ENCODE results near the gene DCHS2. TPM values are rescaled to one million over a fixed set of nuclear protein-coding genes. Genes with fewer than 3 reads are reported as not detected.

DCHS2 gene
- total and polyA plus RNA-seq, 10 of the 15 experiments (the other 5 are each of a cell fraction or from before 2014, with no cell fraction given) = 0.01 to 0.31 (median 0.06) TPM; not detected in 3

DNA sequence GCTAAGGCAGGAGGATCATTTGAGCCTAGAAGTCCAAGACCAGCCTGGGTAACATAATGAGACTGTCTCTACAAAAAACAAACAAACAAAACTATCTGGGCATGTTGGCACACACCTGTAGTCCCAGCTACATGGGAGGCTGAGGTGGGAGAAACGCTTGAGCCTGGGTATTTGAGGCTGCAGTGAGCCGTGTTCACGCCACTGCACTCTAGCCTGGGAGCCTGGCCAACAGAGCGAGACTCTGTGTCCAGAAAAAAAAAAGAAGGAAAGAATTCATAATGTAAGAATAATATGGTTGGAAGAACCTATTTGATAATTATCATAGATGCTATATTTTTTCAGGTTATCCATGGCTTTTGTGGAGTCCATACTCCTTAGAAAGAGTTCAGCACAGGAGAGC lies 26.0 kb upstream of the DCHS2 start:
- TF ChIP-seq HCFC1 (IDR thresholded peaks at IDR 0.05; ENCODE audit: low read length) = no peak
- no peak for TF ChIP-seq HDGF (IDR thresholded peaks at IDR 0.05)
- TF ChIP-seq EGR1 (IDR thresholded peaks at IDR 0.05; ENCODE audit: borderline replicate concordance in 1 of 2, low read depth in 2 of 2, low read length in 2 of 2) = no peak
- TF ChIP-seq NFYA (IDR thresholded peaks at IDR 0.05; ENCODE audit: borderline replicate concordance, low read depth, low read length) = no peak
- no peak for TF ChIP-seq GATAD2B (conservative IDR thresholded peaks at IDR 0.05; ENCODE audit: low read depth)
- TF ChIP-seq NFXL1 (IDR thresholded peaks at IDR 0.05; ENCODE audit: borderline replicate concordance) = no peak
- no peak for TF ChIP-seq NRF1 (conservative IDR thresholded peaks at IDR 0.05; ENCODE audit: low read depth, low read length)
- no peak for TF ChIP-seq SIX5 (IDR thresholded peaks at IDR 0.05; ENCODE audit: low read depth, low read length, severe bottlenecking)
- TF ChIP-seq KAT2A (conservative IDR thresholded peaks at IDR 0.05; ENCODE audit: control insufficient read depth, low read depth, low read length) = no peak
- in situ Hi-C loops (cut with MboI) (no loop called here), intact Hi-C loops (cut with micrococcal nuclease; ENCODE audit: unreplicated experiment) (no loop called here)
- ChIA-PET POLR2A (no interaction called here), SMC1A (ENCODE audit: uncharacterized antibody, unreplicated experiment) (interaction anchor here (3.4 kb wide), 1 partner anchor 11 kb away, joined by 14 read pairs; no protein-coding TSS in a partner anchor), CTCF (interaction anchor here (2.6 kb wide), 1 partner anchor 11 kb away, joined by 12 read pairs; no protein-coding TSS in a partner anchor), RAD21 (ENCODE audit: unreplicated experiment) (no interaction called here)
- H3K9me3 ChIP-seq (replicated peaks; ENCODE audit: control insufficient read depth, insufficient read depth, low read length) = no peaks in the 10 kb centered on the region
- H2AFZ ChIP-seq (ENCODE audit: control insufficient read depth, low read depth, low read length) = no peak overlapping the region
- no peaks in the 10 kb centered on the region for H3K36me3 ChIP-seq (ENCODE audit: control insufficient read depth in 2 of 2, insufficient read depth in 2 of 2, low read length in 1 of 2)
- no TSS peak for BruUV-seq (replicated peaks)
- 44% methylated on average over 4 of the region's 4 CpGs for WGBS (ENCODE audit: insufficient coverage, insufficient replicate concordance, low lambda C conversion rate, missing lambda C conversion rate)
- no peak for ATAC-seq
- no peak overlapping the region for H3K27ac ChIP-seq (ENCODE audit: control insufficient read depth, insufficient read depth)
- no peak for FAIRE-seq
- H3K9ac ChIP-seq (ENCODE audit: control insufficient read depth, insufficient read depth, low read length) = no peak overlapping the region
- H3K4me2 ChIP-seq (ENCODE audit: control insufficient read depth, insufficient read depth) = no peak overlapping the region
- DNase-seq (ENCODE audit: low read depth, low spot score) = no peak
- no peaks in the 10 kb centered on the region for H4K20me1 ChIP-seq (ENCODE audit: control insufficient read depth, insufficient read depth)
- no peaks in the 10 kb centered on the region for H3K4me1 ChIP-seq (ENCODE audit: control insufficient read depth, insufficient read depth, low read length)
- no peaks in the 10 kb centered on the region for H3K79me2 ChIP-seq (ENCODE audit: control insufficient read depth, insufficient read depth, low read length)
- H3K4me3 ChIP-seq = no peak overlapping the region
- H3K27me3 ChIP-seq (replicated peaks in 1 of 2; ENCODE audit: control insufficient read depth in 2 of 2, insufficient read depth in 2 of 2, low read length in 1 of 2) = peaks cover 0 to 3% of the 10 kb centered on the region in 2 experiments; a peak in 3 of 4 replicates

Data from GM12878 (cell line).